NCI-H2107 treated with DMSO at 0.1 percent for 48 hours (cell line): ENCODE measurements around the gene BMP3.

ENCODE experiments used
- DNase-seq: peaks from one replicate; lab custom pipeline; 2025; ENCODE audit not compliant: unreplicated experiment; lab: John Stamatoyannopoulos, UW

The BMP3 gene

GRCh38 chr4:81102107-81102506 lies 71.6 kb downstream of the BMP3 start:
- no peak for DNase-seq

- no peak for DNase-seq
Observed at GRCh38 chr4:81106150-81106549, 75.6 kb downstream of the BMP3 start.
